ENCODE data around the gene CA11. TPM values are rescaled to one million over a fixed set of nuclear protein-coding genes. Genes with fewer than 3 reads are reported as not detected.

Gene CA11
- total and polyA plus RNA-seq, 9 of the 15 experiments (the other 6 are each of a cell fraction or from before 2014, with no cell fraction given) = 2.9 to 19.9 (median 8.3) TPM

DNA sequence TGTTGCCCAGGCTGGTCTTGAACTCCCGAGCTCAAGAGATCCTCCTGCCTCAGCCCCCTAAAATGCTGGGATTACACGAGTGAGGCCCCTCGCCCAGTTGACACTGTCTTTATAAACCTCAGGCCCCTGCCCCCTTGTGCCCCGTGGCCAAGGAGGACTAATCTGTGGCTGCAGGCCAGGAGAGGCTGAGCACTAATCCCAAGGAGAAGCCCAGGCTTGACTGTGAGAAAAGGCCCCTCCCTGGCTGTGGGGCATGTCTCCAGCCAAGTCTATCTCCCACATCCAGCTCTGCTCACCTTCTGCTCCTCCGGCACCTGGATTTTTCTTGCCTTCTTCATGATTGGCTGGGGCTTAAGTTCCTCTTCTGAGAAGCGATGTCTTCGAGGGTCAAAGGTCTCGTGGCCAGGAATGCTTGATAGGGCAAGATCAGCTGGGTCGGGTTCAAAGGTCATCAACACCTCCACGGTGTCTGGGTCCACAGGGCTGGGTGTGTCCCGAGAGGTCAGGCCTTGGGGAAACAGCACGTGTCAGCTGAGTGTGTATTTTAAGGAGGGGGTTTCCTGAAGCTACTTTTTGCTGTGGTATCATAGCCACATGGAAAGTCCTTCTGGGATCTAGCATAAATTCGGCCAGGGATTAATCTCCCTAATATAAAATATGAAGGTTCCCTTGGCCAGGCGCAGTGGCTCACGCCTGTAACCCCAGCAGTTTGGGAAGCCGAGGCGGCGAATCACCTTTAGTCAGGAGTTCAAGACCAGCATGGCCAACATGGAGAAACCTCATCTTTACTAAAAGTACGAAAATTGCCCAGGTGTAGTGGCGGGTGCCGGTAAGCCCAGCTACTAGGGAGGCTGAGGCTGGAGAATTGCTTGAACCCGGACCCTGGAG lies 12.6 kb downstream of the CA11 start (continued):
- TF ChIP-seq, protein P1, sequence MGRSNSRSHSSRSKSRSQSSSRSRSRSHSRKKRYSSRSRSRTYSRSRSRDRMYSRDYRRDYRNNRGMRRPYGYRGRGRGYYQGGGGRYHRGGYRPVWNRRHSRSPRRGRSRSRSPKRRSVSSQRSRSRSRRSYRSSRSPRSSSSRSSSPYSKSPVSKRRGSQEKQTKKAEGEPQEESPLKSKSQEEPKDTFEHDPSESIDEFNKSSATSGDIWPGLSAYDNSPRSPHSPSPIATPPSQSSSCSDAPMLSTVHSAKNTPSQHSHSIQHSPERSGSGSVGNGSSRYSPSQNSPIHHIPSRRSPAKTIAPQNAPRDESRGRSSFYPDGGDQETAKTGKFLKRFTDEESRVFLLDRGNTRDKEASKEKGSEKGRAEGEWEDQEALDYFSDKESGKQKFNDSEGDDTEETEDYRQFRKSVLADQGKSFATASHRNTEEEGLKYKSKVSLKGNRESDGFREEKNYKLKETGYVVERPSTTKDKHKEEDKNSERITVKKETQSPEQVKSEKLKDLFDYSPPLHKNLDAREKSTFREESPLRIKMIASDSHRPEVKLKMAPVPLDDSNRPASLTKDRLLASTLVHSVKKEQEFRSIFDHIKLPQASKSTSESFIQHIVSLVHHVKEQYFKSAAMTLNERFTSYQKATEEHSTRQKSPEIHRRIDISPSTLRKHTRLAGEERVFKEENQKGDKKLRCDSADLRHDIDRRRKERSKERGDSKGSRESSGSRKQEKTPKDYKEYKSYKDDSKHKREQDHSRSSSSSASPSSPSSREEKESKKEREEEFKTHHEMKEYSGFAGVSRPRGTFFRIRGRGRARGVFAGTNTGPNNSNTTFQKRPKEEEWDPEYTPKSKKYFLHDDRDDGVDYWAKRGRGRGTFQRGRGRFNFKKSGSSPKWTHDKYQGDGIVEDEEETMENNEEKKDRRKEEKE (IDR thresholded peaks at IDR 0.05; ENCODE audit: borderline replicate concordance in 1 of 2, control insufficient read depth in 1 of 2, low read depth in 2 of 2, low read length in 1 of 2) = no peak
- no peak for TF ChIP-seq CSDE1 (IDR thresholded peaks at IDR 0.05)
- TF ChIP-seq KDM5B (IDR thresholded peaks at IDR 0.05; ENCODE audit: insufficient replicate concordance, low read depth, low read length) = no peak
- peak; percentile 44 to 59; a peak in 2 of 4 replicates for TF ChIP-seq RCOR1 (IDR thresholded peaks at IDR 0.05; ENCODE audit: borderline replicate concordance in 1 of 2, low read depth in 2 of 2, low read length in 2 of 2)
- no peak for TF ChIP-seq ELF2 (CRISPR knock-in tag; IDR thresholded peaks at IDR 0.05)
- no peak; the same call in 1 of the 2 replicates for TF ChIP-seq XRCC5 (IDR thresholded peaks at IDR 0.05; ENCODE audit: low read depth, low read length)
- TF ChIP-seq ZNF436 (CRISPR knock-in tag; IDR thresholded peaks at IDR 0.05) = no peak
- TF ChIP-seq ZNF175 (CRISPR knock-in tag; IDR thresholded peaks at IDR 0.05; ENCODE audit: low read depth) = no peak
- no peak for TF ChIP-seq SAP30 (IDR thresholded peaks at IDR 0.05; ENCODE audit: borderline replicate concordance, insufficient read depth, low read depth, low read length, poor library complexity, severe bottlenecking)
- TF ChIP-seq ZNF12 (CRISPR knock-in tag; IDR thresholded peaks at IDR 0.05) = no peak
- TF ChIP-seq FOXK2 (conservative IDR thresholded peaks at IDR 0.05 in 1 of 2, IDR thresholded peaks at IDR 0.05 in 1 of 2; ENCODE audit: low read depth in 2 of 2) = peak in 1 of 2 experiments; percentile 11; a peak in 1 of 4 replicates
- TF ChIP-seq SAFB2 (IDR thresholded peaks at IDR 0.05; ENCODE audit: borderline replicate concordance, low read depth, low read length, severe bottlenecking) = no peak
- TF ChIP-seq TEAD4 (IDR thresholded peaks at IDR 0.05; ENCODE audit: low read length) = peak; percentile 75
- TF ChIP-seq TEAD4 (CRISPR knock-in tag; IDR thresholded peaks at IDR 0.05; ENCODE audit: borderline replicate concordance) = no peak
- no peak for TF ChIP-seq RBFOX2 (IDR thresholded peaks at IDR 0.05; ENCODE audit: low read depth, low read length)
- TF ChIP-seq BRF1 (IDR thresholded peaks at IDR 0.05; ENCODE audit: borderline replicate concordance, extremely low read depth, insufficient read length) = no peak
- no peak for TF ChIP-seq NFE2L1 (tag; IDR thresholded peaks at IDR 0.05; ENCODE audit: borderline replicate concordance, low read depth)
- TF ChIP-seq, protein P2, sequence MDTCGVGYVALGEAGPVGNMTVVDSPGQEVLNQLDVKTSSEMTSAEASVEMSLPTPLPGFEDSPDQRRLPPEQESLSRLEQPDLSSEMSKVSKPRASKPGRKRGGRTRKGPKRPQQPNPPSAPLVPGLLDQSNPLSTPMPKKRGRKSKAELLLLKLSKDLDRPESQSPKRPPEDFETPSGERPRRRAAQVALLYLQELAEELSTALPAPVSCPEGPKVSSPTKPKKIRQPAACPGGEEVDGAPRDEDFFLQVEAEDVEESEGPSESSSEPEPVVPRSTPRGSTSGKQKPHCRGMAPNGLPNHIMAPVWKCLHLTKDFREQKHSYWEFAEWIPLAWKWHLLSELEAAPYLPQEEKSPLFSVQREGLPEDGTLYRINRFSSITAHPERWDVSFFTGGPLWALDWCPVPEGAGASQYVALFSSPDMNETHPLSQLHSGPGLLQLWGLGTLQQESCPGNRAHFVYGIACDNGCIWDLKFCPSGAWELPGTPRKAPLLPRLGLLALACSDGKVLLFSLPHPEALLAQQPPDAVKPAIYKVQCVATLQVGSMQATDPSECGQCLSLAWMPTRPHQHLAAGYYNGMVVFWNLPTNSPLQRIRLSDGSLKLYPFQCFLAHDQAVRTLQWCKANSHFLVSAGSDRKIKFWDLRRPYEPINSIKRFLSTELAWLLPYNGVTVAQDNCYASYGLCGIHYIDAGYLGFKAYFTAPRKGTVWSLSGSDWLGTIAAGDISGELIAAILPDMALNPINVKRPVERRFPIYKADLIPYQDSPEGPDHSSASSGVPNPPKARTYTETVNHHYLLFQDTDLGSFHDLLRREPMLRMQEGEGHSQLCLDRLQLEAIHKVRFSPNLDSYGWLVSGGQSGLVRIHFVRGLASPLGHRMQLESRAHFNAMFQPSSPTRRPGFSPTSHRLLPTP (IDR thresholded peaks at IDR 0.05; ENCODE audit: borderline replicate concordance, extremely low read depth, insufficient read length) = no peak
- TF ChIP-seq HMGN3 (IDR thresholded peaks at IDR 0.05; ENCODE audit: borderline replicate concordance, extremely low read depth, insufficient read length, low read depth, low read length) = no peak
- no peak for TF ChIP-seq IRF2 (CRISPR knock-in tag; IDR thresholded peaks at IDR 0.05)

Data from K562 (cell line).